Measurements from ENCODE around the gene DGCR2. TPM values are rescaled to one million over a fixed set of nuclear protein-coding genes. Genes with fewer than 3 reads are reported as not detected.

The DGCR2 gene, protein sequence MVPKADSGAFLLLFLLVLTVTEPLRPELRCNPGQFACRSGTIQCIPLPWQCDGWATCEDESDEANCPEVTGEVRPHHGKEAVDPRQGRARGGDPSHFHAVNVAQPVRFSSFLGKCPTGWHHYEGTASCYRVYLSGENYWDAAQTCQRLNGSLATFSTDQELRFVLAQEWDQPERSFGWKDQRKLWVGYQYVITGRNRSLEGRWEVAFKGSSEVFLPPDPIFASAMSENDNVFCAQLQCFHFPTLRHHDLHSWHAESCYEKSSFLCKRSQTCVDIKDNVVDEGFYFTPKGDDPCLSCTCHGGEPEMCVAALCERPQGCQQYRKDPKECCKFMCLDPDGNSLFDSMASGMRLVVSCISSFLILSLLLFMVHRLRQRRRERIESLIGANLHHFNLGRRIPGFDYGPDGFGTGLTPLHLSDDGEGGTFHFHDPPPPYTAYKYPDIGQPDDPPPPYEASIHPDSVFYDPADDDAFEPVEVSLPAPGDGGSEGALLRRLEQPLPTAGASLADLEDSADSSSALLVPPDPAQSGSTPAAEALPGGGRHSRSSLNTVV
- total RNA-seq = 31.7 and 47.7 TPM in 2 replicates

DNA sequence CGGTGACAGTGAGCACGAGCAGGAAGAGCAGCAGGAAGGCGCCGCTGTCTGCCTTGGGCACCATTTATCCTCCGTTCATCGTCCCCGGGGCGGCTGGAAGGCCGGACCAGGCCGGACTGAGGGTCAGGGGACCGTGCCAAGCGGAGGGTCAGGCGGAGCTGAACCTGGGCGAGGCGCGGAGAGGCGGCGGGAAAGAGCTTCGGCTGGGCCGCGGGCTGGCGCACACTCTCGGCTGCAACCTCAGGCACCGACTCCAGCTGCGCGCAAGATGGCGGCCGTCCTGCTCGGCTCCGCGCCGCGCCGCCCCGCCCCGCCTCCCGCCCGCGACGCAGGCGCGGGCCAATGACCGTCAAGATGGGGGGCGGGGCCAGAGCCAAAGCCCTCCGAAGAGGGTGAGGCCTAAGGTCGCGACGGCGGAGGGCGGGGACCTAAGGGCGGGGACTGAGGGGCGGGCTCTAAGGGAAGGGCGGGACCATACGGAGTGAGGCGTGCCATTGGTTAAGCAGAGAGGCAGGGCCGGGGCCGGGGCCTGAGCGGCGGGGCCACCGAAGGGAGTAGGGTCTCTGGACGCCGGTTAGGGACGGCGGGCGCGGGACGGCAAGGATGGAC, at the start of gene DGCR2:
DGCR2 (minus strand) TSS at position 270 of the 609 bp plus-strand sequence; CDS start at position 64, 206 bp downstream.

DNA sequence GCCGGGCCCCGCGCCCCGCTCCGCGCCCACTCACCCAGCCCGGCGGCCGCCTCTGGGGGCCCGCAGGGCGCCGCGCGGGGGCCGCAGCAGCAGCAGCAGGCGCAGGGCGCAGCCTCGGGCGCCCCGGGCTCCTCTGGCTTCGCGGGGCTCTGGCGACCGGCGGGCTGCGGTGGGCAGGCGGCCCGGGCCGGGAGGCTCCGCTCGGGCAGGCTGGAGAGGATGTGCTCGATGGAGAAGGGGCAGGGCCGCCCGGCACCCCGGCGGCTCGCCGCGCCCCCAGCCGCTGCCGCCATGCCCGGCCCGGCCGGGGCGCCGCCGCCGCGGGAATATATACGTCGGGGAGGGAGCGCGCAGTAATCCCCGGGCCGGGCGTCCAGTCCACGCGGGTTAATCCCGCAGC, 27.8 kb upstream of the DGCR2 start, which contains the start of gene GSC2:
GSC2 (minus strand) TSS at position 302 of the 400 bp plus-strand sequence; CDS start at position 293, 9 bp downstream.

DNA sequence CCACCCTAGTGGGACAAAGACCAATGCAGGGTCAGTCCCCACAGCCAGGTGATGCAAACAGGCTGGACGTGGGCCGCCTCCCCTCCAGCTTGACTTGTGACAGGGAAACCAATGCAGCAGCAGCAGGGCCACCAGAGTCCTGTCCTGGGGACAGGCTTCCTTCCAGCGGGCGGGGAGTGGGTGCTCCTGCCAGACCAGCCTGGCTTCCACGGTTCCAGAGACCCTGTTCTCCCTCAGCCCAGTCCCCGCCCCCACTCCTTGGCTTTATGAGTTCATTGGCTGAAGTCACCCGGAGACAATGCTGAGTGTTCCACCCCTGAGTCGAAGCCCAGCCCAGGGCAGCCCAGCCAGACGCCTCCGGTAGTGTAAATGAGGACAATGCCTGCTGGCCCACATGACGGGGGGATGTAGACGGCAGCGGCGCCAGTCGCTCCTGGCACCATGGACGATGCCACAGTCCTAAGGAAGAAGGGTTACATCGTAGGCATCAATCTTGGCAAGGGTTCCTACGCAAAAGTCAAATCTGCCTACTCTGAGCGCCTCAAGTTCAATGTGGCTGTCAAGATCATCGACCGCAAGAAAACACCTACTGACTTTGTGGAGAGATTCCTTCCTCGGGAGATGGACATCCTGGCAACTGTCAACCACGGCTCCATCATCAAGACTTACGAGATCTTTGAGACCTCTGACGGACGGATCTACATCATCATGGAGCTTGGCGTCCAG, 8.9 kb upstream of the DGCR2 start, which contains the start of gene TSSK2:
TSSK2 (plus strand) TSS at position 350 of the 726 bp plus-strand sequence; CDS start at position 442, 92 bp downstream.

Other genes with a start within 250 kb of the DGCR2 start
- gene DGCR6, start 216.1 kb downstream of the DGCR2 start, total RNA-seq = 0.63 and 1.4 TPM in 2 replicates
- gene PRODH, start 186.1 kb downstream of the DGCR2 start, total RNA-seq = under 0.01 and 0.26 TPM in 2 replicates
- not detected in 2 replicates for gene TSSK2, start 8.9 kb upstream of the DGCR2 start, total RNA-seq
- gene ESS2, start 22.2 kb upstream of the DGCR2 start, total RNA-seq = 6.0 and 11.6 TPM in 2 replicates
- gene GSC2, start 27.9 kb upstream of the DGCR2 start, total RNA-seq = not detected in 2 replicates
- 71.9 and 82.4 TPM in 2 replicates for gene SLC25A1, start 56.3 kb upstream of the DGCR2 start, total RNA-seq
- gene CLTCL1, start 169.3 kb upstream of the DGCR2 start, total RNA-seq = 7.3 and 8.4 TPM in 2 replicates